Esophagus squamous epithelium (tissue), 4 donors: ENCODE data around the gene SMIM24.

Experiments used
- POLR2A ChIP-seq, 4 donors: fragments of 450-650 bp; IDR thresholded peaks; one replicate each; pipeline ENCODE4 v1.6.1; 2017; ENCODE audit warnings: antibody characterized with exemption in 4 of 4, mild to moderate bottlenecking in 4 of 4, moderate library complexity in 3 of 4
- TF ChIP-seq, protein P1 (sequence below), 6 experiments: fragments of 450-650 bp in 4 of 6; fragments of 200-600 bp in 2 of 6; sonication (generic) in 2 of 6; IDR thresholded peaks; one replicate each; pipeline ENCODE4 v1.5.1; 2016 to 2019; ENCODE audit warnings: antibody characterized with exemption in 6 of 6, mild to moderate bottlenecking in 4 of 6, moderate library complexity in 4 of 6

DNA sequence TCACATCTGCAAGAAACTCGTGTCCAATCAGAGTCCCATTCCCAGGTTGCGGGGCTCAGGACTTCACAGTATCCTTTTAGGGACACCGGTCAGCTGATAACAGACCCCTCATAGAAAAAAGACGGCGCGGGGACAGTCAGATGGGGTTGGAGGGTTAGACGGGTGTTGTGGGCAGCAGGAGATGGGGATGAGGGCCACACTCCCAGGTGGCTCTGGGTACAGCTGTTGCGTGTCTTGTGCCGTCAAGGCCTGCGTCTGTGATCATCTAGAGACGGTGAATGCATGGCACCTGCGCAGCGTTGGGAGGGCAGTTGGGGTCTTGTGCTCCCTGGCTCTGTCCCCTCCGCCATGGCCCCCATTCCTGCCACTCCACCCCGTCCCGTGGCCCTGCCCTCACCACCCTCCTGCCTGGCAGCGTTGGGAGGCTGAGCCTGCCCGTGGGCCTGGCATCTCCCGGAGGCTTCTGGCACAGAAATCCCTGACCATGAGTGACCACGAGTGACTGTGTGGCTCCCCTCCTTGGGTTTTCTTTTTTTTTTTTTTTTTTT lies 44.7 kb upstream of the SMIM24 start:
- no peak for TF ChIP-seq POLR2A (IDR thresholded peaks at IDR 0.05)
- TF ChIP-seq, protein P1, sequence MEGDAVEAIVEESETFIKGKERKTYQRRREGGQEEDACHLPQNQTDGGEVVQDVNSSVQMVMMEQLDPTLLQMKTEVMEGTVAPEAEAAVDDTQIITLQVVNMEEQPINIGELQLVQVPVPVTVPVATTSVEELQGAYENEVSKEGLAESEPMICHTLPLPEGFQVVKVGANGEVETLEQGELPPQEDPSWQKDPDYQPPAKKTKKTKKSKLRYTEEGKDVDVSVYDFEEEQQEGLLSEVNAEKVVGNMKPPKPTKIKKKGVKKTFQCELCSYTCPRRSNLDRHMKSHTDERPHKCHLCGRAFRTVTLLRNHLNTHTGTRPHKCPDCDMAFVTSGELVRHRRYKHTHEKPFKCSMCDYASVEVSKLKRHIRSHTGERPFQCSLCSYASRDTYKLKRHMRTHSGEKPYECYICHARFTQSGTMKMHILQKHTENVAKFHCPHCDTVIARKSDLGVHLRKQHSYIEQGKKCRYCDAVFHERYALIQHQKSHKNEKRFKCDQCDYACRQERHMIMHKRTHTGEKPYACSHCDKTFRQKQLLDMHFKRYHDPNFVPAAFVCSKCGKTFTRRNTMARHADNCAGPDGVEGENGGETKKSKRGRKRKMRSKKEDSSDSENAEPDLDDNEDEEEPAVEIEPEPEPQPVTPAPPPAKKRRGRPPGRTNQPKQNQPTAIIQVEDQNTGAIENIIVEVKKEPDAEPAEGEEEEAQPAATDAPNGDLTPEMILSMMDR (IDR thresholded peaks at IDR 0.05) = no peak
